HepG2 (cell line): Measurements from ENCODE around the gene FETUB. TPM values are rescaled to one million over a fixed set of nuclear protein-coding genes. Genes with fewer than 3 reads are reported as not detected.

Experiments
- FOXP1 ChIP-seq, 2 experiments: fragments of 450-650 bp in 1 of 2; IDR thresholded peaks; 2 replicates each; pipeline ENCODE4 v1.6.1; 2017 to 2018; ENCODE audit warnings: antibody characterized with exemption in 1 of 2
- HMG20B ChIP-seq: conservative IDR thresholded peaks from 2 replicates; pipeline ENCODE4 v1.6.1; 2016; ENCODE audit warnings: missing genetic modification reagents, missing compliant biosample characterization
- HOXA7 ChIP-seq: sonication (generic); formaldehyde crosslinking; IDR thresholded peaks from 2 replicates; pipeline ENCODE4 v1.8.1; 2022; ENCODE audit warnings: mild to moderate bottlenecking, missing genetic modification reagents, moderate library complexity
- KMT2B ChIP-seq: IDR thresholded peaks from 2 replicates; pipeline ENCODE4 v1.6.1; 2016; ENCODE audit warnings: missing genetic modification reagents, missing compliant biosample characterization
- MYC ChIP-seq: sonication (generic); formaldehyde crosslinking; IDR thresholded peaks from 2 replicates; pipeline ENCODE4 v1.9.0; 2021; ENCODE audit warnings: missing genetic modification reagents, borderline replicate concordance
- NFIC ChIP-seq: IDR thresholded peaks from 2 replicates; pipeline ENCODE4 v1.6.1; 2012; ENCODE audit warnings: mild to moderate bottlenecking, low read length, inconsistent platforms
- NKX3-1 ChIP-seq: sonication (generic); formaldehyde crosslinking; IDR thresholded peaks from 2 replicates; pipeline ENCODE4 v1.5.0; 2020; ENCODE audit warnings: missing genetic modification reagents
- NR2C2 ChIP-seq: sonication (generic); formaldehyde crosslinking; IDR thresholded peaks from 2 replicates; pipeline ENCODE4 v1.4.0; 2020; ENCODE audit warnings: missing genetic modification reagents, mild to moderate bottlenecking, moderate library complexity, borderline replicate concordance
- PLSCR1 ChIP-seq: sonication (generic); formaldehyde crosslinking; IDR thresholded peaks from 2 replicates; pipeline ENCODE4 v1.5.0; 2020; ENCODE audit warnings: missing genetic modification reagents, mild to moderate bottlenecking, borderline replicate concordance
- SOX5 ChIP-seq: IDR thresholded peaks from 2 replicates; pipeline ENCODE4 v1.6.1; 2016; ENCODE audit warnings: borderline replicate concordance
- ZFP37 ChIP-seq: sonication (generic); formaldehyde crosslinking; IDR thresholded peaks from 2 replicates; pipeline ENCODE4 v1.4.0; 2020; ENCODE audit warnings: missing genetic modification reagents, borderline replicate concordance
- ZNF230 ChIP-seq: sonication (generic); formaldehyde crosslinking; IDR thresholded peaks from 2 replicates; pipeline ENCODE4 v1.4.0; 2020; ENCODE audit warnings: mild to moderate bottlenecking, missing genetic modification reagents
- ZNF383 ChIP-seq: sonication (generic); formaldehyde crosslinking; IDR thresholded peaks from 2 replicates; pipeline ENCODE4 v1.4.0; 2020; ENCODE audit warnings: missing genetic modification reagents, mild to moderate bottlenecking, borderline replicate concordance
- ZNF7 ChIP-seq: IDR thresholded peaks from 2 replicates; pipeline ENCODE4 v1.6.1; 2016; ENCODE audit warnings: missing biosample characterization, missing genetic modification reagents
- polyA plus RNA-seq, 8 experiments: library from polyadenylated mRNA; depleted of rRNA in 3 of 8; stranded (reverse) in 7 of 8; unstranded in 1 of 8; fragments of >200 nt; fragmentation: Illumina TruSeq in 4 of 8; extraction: Trizol in 4 of 8; gene quantifications; 2 replicates each; pipeline versions ENCODE4 v1.2.1 to v1.2.3, GENCODE V29; 2011 to 2016; ENCODE audit warnings: low read depth in 4 of 8, missing spikeins in 1 of 8, mixed read lengths in 1 of 8; ENCODE audit not compliant: insufficient read depth in 1 of 8
- total RNA-seq, 5 experiments: library from RNA; depleted of rRNA; stranded (reverse); fragments of >200 nt; fragmentation: Illumina TruSeq; extraction: Trizol; gene quantifications; 2 replicates each; pipeline ENCODE4 v1.2.3, GENCODE V29; 2016; ENCODE audit warnings: low read depth in 1 of 5
- TF ChIP-seq, protein P1 (sequence below), 2 experiments: sonication (generic) in 1 of 2; formaldehyde crosslinking in 1 of 2; IDR thresholded peaks; 2 replicates each; pipeline versions ENCODE4 v1.6.1 to v1.9.0; 2014 to 2022; ENCODE audit warnings: antibody characterized with exemption in 1 of 2, borderline replicate concordance in 1 of 2, inconsistent platforms in 1 of 2, low read depth in 1 of 2, missing genetic modification reagents in 1 of 2
- TF ChIP-seq, protein P2 (sequence below): sonication (generic); formaldehyde crosslinking; IDR thresholded peaks from 2 replicates; pipeline ENCODE4 v1.5.0; 2020; ENCODE audit warnings: missing genetic modification reagents, mild to moderate bottlenecking, borderline replicate concordance
- TF ChIP-seq, protein P3 (sequence below): IDR thresholded peaks from 2 replicates; pipeline ENCODE4 v1.6.1; 2016; ENCODE audit warnings: missing compliant biosample characterization, missing genetic modification reagents, borderline replicate concordance
- TF ChIP-seq, protein P4 (sequence below): sonication (generic); formaldehyde crosslinking; IDR thresholded peaks from 2 replicates; pipeline ENCODE4 v1.4.0; 2020; ENCODE audit warnings: missing genetic modification reagents

FETUB gene
- total and polyA plus RNA-seq, 2 of the 13 experiments (the other 11 are each of a cell fraction or from before 2014, with no cell fraction given), result 2.1 to 4.4 TPM

DNA sequence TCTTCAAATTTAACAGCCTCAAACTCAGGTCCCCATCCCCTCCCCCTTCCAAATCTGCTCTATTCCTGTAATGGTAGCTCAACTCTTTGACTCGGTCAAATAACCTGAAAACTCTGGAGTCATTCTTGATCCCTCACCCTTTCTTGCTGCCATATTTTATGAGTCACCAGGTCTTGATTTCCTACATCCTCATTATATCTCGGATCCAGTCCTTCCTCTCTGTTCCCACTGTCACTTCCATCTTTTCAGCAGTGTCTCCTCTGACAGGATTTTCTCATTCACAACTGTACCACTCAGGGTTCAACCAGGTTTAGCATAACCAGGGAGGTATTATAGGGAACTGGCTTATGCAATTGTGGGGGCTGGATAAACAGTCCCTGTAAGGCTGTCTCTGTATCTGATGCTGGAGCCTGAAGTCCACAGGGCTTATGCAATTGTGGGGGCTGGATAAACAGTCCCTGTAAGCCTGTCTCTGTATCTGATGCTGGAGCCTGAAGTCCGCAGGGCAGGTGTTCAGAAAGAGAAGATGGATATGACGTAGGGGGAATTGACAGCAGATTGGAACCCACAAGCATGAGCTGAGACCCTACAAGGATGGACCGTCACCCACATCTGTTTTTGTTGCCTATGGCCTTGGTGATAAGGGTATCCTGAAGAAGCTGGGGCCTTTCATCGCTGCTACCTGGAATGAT is 9.1 kb upstream of the FETUB start (continued):
- TF ChIP-seq HMG20B, result peak; percentile 71; the same call in 1 of the 2 replicates
- no peak for TF ChIP-seq ZNF7 (CRISPR knock-in tag)
- peak; percentile 40; the same call in 1 of the 2 replicates for TF ChIP-seq MYC (CRISPR knock-in tag)
- TF ChIP-seq NR2C2, result peak; percentile 75
- no peak for TF ChIP-seq ZNF383
- TF ChIP-seq, protein P1, sequence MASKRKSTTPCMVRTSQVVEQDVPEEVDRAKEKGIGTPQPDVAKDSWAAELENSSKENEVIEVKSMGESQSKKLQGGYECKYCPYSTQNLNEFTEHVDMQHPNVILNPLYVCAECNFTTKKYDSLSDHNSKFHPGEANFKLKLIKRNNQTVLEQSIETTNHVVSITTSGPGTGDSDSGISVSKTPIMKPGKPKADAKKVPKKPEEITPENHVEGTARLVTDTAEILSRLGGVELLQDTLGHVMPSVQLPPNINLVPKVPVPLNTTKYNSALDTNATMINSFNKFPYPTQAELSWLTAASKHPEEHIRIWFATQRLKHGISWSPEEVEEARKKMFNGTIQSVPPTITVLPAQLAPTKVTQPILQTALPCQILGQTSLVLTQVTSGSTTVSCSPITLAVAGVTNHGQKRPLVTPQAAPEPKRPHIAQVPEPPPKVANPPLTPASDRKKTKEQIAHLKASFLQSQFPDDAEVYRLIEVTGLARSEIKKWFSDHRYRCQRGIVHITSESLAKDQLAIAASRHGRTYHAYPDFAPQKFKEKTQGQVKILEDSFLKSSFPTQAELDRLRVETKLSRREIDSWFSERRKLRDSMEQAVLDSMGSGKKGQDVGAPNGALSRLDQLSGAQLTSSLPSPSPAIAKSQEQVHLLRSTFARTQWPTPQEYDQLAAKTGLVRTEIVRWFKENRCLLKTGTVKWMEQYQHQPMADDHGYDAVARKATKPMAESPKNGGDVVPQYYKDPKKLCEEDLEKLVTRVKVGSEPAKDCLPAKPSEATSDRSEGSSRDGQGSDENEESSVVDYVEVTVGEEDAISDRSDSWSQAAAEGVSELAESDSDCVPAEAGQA (IDR thresholded peaks at IDR 0.05; ENCODE audit: low read depth), result no peak
- TF ChIP-seq, protein P1 (CRISPR knock-in tag; IDR thresholded peaks at IDR 0.05; ENCODE audit: borderline replicate concordance), result no peak
- no peak for TF ChIP-seq NKX3-1 (CRISPR knock-in tag)
- no peak for TF ChIP-seq HOXA7 (CRISPR knock-in tag)
- peak; percentile 68 for TF ChIP-seq NFIC
- TF ChIP-seq PLSCR1 (CRISPR knock-in tag), result no peak
- TF ChIP-seq, protein P2, sequence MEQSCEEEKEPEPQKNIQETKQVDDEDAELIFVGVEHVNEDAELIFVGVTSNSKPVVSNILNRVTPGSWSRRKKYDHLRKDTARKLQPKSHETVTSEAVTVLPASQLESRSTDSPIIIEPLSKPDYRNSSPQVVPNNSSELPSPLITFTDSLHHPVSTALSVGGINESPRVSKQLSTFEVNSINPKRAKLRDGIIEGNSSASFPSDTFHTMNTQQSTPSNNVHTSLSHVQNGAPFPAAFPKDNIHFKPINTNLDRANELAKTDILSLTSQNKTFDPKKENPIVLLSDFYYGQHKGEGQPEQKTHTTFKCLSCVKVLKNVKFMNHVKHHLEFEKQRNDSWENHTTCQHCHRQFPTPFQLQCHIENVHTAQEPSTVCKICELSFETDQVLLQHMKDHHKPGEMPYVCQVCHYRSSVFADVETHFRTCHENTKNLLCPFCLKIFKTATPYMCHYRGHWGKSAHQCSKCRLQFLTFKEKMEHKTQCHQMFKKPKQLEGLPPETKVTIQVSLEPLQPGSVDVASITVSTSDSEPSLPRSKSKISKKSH, result no peak
- peak; percentile 72; the same call in 1 of the 2 replicates for TF ChIP-seq SOX5 (CRISPR knock-in tag)
- no peak for TF ChIP-seq KMT2B (CRISPR knock-in tag)
- TF ChIP-seq, protein P3, sequence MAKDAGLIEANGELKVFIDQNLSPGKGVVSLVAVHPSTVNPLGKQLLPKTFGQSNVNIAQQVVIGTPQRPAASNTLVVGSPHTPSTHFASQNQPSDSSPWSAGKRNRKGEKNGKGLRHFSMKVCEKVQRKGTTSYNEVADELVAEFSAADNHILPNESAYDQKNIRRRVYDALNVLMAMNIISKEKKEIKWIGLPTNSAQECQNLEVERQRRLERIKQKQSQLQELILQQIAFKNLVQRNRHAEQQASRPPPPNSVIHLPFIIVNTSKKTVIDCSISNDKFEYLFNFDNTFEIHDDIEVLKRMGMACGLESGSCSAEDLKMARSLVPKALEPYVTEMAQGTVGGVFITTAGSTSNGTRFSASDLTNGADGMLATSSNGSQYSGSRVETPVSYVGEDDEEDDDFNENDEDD (CRISPR knock-in tag), result no peak
- no peak for TF ChIP-seq ZFP37 (CRISPR knock-in tag)
- peak; percentile 64 for TF ChIP-seq FOXP1 (IDR thresholded peaks at IDR 0.05)
- TF ChIP-seq FOXP1 (CRISPR knock-in tag; IDR thresholded peaks at IDR 0.05), result peak; percentile 90
- TF ChIP-seq, protein P4, sequence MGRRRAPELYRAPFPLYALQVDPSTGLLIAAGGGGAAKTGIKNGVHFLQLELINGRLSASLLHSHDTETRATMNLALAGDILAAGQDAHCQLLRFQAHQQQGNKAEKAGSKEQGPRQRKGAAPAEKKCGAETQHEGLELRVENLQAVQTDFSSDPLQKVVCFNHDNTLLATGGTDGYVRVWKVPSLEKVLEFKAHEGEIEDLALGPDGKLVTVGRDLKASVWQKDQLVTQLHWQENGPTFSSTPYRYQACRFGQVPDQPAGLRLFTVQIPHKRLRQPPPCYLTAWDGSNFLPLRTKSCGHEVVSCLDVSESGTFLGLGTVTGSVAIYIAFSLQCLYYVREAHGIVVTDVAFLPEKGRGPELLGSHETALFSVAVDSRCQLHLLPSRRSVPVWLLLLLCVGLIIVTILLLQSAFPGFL, result no peak
- no peak for TF ChIP-seq ZNF230 (CRISPR knock-in tag)
